Activated CD8-positive, alpha-beta memory T cell treated with anti-CD3 and anti-CD28 coated beads, Interleukin-2, amount 50 U/mL, for 48 hours (primary cell): Measurements from ENCODE around the gene KCNT1.

Source experiments
- DNase-seq: peaks from one replicate; pipeline ENCODE4 v3.0.0-alpha.2; 2020

Gene KCNT1

DNA sequence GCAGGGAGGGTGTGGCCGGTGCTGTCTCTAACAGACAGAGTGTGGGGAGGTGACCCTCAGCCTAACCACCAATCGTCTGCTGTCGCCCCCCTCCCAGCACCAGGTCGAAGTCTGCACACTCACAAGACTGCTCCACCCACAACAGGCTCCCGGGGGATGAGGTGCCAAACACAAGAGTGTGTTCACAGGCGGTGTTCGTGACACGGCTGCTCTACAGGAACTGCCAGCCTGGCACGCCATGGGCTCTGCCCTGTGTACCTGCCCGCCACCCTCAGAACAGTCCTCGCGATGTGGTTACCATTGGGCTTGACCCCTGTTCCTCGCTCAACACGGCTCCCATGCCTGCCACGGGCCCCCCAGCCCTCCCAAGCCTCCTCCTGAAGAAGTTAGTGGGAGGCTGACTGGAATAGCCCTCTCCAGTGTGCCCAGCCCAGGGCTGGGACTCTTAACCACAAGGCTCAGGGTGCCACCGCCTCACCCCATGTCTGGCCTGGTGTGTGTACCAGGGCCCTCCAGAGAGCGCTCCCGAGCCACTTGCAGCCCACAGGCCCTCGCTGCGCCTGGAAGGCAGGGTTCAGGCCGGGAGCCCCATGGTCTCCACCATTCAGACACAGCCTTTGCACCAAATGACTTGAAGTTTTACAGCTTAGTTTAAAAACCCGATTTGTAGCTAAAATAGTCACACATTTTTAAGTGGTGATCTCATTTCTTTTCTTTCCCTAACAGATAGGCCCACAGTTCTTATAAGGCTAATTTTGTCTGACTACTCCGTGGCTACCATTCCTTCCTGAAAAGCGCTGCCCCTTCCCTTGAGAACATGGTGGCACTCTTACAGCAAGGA, 102.8 kb downstream of the KCNT1 start:
- no peak for DNase-seq

DNA sequence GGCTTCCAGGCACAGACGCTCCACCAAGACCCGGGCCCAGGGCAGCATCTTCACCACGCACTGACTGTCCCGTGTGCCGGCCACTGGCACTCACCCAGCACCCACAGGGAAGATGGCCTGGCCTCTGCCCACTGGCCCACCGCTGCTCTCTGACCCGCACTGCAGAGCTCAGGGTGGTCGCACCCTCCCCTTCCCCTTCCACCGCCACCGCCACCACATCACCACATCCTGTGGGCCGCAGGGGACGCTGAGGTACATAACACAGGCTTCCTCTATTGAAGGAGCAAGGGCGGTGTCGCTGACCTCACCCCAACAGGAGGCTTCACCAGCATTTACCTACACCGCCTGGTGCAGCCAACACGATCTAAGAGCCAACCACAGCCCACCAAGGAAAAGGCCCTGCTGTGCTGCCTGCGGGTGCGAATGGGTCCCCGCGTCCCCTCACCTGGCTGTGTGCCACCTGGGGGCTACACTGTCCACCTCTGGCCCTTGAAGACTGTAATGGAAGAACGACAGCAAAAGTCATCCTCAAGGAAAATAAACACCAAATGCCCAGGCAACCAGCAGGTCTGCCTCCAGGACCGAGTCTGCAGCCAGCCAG, 103.5 kb downstream of the KCNT1 start:
- no peak for DNase-seq

DNA sequence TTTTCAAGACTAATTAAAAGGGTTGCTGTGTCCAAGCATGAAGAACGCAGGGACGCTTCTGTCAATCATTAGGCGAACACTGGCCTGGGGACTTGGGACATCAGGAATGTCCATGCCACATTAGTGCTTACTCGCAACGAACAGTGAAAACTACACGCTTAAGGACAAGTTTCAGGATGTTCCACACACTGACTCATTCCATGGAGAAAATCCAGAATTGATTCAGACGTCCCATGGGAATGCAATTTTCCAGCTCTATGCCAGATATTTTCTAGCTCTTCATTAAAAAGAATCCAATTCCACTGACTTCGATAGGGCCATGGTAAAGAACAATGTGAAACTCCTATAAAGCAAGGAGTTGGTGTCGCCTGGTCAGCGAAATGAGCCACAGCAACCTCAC, 107.2 kb downstream of the KCNT1 start:
- no peak for DNase-seq

DNA sequence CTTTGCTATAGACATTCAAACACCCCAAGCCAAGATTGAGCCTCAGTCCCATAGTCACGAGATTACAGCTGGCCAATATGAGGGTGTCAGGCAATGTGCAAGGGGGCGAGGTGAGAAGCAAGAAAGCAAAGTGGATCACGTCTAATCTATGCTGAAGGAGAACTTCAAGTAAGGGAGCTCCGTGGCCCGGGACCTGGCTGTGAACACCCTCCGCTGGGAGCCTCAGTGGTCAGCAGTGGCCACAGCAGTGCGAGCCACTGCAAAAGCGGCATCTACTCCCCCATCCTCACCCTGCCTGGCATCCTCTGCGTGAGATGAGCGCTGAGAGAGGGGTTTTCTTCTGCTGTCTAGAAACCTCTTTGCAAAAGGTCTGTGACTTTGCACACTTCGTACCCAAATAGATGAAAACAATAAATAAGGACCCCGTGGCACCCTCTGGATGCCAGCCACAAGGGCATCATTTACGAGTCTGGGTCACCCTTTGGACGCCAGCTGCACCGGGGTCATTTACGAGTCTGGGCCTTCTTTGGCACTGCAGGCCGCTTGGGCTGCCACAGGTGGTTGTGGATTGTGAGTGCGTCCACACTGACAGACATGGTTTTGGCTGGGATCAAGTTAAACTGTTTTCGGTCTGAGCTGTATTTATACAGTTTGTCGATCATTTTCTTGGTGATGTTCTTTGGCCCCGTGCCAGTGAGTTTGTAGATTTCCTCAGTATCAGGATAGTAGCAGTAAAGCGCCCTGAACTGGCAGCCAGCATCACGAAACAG, 109.0 kb downstream of the KCNT1 start:
- no peak for DNase-seq

DNA sequence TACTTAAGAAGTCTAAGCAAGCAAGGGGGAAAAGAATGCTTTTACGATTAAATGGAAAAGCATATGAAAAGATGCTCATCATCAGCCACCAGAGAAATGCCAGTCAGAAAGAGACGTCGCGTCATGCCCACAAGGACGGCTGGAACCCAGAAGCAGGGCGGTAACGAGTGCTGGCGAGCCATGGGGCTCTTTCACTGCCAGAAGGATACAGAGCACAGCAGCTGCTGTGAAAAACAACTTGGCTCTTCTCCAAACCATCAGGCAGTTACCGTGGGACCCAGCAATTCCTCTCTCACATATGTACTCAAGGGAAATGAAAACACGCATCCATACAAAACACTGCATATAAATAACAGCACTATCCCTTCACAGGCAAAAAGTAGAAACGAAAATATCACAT, 109.8 kb downstream of the KCNT1 start:
- DNase-seq: no peak

DNA sequence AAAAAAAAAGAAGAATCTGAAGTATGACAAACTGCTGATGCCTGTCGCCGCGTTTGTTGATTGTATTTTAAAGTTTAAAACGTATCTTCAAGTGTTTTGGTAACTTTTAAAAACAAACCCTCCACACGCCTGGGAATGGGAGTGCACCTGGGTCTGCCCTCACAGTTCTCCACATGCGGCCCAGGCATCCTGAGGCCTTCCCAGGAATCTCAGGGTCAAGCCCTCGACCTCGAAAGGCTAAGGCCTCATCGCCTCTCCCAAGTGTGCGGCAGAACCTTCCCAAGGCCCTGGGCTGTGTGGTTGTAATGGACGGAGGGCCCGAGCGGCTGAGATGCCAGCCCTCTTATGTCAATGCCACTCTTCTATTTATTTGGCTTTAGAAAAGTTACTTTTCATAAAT, 111.0 kb downstream of the KCNT1 start:
- DNase-seq: no peak

DNA sequence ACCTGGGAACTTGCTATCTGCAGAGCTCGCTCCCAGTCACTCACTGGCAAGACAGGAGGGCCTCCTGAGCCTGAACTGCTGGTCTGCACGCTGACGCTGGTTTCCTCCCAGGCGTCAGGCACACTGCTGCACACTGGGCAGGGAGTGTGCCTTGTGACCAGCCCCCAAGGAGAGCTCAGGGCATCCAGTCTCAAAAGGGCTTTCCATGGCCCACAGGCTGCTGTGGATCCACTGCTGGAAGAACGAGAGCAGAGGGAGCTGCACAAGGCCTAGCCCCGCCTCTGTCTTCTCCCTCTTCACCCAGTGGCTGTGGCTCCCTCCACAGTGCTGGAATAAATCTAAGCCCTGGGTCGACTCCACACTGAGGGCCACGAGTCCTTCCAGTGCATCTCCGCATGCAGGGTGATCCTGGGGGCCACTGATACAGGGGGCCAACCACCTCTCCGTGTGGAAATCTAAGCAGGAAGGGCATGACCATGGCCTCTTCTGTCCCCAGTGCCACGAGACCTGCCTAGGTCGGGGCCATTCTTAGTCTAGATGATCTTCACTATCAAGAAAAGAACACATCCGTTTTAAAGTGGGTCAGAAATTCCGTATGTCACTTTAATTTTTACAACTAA, 111.8 kb downstream of the KCNT1 start:
- no peak for DNase-seq

DNA sequence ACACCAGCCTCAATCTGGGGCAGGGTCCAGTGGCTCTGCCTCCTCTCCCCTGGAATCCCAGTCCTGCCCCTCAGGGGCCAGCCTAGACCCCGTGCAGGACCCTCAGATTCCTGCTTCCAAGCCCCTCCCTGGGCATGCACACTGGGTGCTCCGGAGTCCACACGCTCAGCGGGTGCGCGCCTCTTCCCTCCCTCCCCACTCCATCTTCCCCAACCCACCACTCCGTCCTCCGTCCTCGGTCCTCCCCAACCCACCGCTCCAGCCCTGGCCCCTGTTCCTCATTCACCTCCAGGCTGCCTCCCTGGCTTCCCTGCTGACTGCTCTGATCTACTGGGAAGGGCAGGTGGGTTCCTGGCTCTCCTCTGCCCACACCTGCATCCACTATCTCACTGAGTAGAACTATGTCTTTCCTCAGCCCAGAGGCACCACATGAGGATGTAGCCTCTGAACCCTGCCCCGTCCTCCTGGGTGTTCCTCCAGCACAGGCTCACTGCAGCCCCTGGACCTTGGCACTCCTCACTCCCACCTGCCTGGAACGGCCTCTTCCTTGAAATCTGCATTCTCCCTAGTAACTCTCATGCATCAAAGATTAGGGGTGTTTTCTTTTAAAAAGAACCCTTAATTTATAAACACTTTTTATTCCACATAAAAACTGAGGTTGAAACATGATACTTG, 112.6 kb downstream of the KCNT1 start:
- no peak for DNase-seq

DNA sequence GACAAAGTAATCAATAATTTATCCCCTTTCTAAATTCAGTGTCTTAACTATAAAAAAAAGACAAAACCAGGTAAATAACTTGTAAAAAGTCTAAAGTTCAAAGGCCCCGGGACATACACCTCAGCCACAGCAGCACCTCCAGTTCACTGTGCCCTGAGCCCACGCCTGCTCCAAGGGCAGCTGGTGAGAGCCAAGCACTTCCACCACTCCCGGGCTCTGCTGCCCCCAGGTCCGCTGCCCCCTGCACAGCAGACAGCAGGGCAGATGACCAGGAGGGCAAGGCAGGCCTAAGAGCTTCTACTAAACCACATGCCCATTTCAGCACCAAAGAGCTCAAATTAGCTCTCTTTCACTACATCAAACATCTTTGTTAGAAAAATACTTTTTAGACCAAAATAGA, 113.4 kb downstream of the KCNT1 start:
- no peak for DNase-seq

DNA sequence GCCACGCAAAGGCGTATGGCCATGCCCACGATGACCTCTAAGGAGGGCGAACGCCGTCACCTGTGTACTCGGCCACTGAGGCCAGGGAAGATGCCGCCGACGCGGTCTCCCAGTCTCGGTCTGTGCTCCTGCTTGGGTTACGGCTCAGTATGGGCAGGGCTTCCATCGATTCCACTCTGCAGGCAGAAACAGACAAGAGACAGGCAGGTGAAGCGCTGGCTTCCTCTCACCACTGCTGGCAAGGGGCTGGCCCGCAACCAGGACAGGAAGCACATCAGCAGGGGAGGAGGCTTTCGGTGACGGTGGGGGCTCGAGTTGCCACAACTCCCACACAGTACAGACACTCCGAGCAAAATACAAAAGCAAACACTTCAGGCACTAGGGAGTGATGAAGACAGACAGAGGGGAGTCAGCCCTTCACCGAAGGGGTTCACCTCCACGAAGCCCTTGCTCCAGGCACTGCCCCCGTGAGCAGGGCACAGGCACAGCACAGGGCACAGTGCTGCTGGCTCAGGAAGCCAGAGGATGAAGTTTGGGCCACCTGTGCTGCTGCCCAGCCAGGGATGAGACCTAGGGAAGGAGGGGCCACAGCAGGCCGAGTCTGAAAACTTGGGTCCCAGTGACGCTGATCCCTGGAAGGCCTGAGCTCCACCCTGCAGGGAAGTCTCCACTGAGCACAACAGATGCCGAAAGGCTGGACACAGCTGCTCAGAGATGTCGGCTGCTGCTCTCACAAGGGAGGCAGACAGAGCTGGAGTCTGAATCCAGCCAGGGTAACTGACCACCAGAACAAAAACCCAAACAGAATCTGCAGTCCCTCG, 114.1 kb downstream of the KCNT1 start:
- no peak for DNase-seq

DNA sequence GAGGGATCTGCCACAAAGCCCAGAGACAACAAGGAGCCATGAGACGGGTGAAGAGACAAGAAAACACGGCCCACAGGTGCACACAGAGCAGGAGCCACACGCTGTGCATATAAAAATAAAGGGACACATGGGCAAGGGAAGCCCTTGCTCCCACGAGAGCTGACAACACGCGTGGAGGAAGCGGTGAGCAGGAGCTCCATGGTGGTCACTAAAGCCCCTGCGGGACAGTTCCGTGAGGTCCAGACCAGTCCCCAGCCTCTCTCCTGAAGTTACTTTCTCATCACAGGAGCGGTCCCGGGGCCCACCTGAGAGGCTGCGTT, 114.6 kb downstream of the KCNT1 start:
- DNase-seq: no peak

DNA sequence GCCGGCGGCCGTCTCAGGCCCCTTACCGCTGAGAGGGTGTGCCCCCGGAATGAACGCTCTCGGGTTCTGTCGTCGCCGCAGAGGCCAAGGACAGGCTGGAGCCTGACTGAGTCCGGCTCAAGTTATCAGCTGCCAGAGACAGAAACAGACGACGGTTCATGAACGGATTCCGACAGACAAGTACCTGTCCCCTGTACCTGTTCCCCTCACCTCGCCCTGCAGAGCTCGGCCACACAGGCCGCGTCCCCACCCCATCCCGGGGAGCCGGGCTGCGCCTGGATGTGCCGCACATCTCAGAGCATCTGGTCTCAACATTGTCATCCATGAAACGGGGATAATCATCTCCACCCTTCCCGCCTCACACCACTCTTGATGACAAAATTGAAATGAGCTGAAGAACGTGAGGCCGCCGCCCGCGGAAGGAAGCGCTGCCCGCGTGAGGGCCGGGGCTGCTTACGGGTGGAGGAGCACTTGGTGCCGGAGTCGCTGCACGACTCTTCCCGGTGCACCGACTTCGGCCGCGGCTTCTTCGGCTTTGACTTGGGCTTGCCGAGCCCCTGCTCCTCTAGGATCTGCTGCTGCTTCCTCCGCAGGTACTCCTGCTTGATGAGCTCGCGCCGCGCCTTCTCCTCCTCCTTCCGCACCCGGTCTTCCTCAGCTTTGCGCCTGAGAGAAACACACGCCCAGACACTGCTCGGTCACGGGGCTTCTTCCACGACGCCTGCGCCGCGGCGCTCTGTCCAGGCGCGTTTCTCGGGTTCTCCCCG, 116.1 kb downstream of the KCNT1 start:
- DNase-seq: peak; percentile 43

DNA sequence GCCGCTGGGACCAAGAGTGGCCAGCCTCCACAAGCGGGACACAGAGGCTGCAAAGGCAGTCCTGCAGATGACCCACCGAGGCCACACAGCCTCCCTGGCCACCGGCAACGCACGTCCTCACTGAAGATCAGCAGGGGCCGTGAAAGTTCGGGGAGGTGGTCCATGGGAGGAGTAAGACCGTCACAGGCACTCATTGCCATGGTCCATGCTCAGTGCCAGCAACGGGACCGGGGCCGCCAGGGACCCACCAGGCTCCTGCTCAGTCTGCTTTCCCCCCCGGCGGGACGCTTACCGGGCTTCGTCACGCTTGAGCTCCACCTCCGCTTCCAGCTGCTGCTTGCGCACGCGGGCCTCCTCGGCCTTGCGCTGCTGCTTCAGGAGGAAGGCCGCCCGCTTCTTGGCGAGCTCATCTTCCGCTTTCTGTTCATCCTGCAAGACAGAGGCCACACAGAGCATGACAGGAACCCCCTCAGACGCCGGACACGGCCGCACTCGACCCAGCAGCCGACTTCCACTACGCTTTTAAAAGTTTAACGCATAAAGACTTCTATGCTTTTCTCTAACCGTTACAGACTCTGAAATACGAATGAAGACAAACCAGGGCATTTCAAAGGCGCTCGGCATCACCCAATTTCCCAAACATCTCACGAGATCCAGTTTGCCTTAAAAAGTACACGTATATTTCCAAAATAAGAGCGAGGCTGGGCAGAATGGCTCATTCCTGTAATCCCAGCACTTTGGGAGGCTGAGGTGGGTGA, 116.9 kb downstream of the KCNT1 start:
- peak; percentile 44 for DNase-seq

DNA sequence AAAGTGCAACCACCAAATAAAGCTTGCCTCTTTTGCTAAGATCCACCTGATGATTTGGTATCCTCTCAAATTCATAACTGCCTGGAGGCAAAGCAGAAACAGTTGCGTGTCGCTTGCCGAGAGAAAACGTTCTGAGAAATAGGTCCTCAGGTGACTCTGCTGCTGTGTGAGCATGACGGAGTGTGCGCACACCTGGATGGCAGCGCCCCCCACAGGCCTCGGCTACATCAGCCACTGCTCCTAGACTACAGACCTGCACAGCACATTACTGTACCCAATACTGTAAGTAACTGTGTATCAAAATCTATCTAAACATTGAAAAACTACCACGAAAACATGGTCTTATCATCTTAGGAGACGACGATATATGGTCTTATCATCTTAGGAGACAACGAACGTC, 117.9 kb downstream of the KCNT1 start:
- no peak for DNase-seq

DNA sequence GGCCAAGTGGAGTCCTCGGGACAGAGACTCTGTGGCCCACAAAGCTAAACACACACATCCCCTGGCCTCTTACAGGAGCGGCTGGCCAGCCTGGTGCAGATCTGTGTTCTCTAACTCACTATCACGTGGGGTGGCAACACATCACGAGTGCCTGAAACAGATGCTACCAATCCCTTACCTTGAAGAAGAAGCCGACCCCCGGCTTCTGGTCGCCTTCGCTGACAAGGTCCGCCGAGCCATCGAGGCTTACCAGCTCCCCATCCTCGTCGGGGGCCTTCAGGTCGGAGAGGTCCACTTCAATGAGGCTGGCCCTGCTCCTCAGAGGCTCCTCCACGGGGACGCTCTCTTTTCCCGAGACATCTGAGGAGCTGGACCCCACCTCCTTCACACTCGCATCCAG, 118.7 kb downstream of the KCNT1 start:
- DNase-seq: no peak

DNA sequence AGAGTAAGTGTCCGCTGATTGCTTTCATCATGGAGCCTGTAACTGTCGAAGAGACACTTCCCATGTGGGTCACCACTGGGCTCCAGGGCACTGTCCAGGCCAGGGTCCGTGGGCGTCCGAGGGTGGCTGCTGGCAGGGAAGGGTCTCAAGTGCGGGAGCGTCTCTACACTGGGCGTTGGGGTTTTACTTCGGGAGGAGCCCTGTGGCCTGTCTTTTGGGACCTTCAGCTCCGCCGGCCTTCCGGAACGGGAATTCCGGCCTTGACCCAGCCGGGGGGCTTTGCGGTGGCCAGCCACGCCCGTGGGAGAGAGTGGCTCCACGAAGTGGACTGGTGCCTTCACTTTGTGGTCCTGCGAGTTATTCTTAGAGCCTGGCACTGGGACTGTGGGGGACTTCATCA, 119.1 kb downstream of the KCNT1 start:
- no peak for DNase-seq

DNA sequence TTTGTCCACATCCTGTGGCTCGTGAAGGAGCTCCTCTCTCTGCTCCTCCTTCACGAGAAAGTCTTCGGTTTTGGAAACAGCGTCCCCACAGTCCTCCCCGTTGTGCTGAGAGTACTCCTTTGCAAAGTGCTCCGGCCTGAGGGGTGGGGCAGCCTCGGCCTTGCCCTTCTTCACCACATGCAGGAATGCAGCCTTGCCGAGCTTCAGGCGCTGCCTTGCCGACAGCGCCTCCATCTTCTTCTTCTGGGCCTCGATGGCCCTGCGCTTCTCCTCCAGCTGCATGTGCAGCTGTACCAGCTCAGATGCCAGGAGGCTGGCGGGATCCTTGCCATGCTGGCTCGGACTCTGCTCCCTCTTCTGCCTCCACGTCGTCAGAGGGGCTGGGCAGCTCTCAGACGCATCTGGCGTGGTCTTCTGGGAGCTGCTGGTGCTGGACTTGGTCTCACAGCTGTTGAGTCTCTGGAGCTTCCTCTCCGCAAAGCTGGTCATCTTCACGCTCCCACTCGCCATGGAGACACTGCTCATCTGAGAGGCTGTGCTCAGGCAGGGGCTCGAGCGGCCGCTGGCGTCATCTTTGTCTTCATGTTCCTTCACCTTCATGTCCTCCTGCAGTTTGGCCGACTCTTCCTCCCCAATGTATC, 119.9 kb downstream of the KCNT1 start:
- no peak for DNase-seq

DNA sequence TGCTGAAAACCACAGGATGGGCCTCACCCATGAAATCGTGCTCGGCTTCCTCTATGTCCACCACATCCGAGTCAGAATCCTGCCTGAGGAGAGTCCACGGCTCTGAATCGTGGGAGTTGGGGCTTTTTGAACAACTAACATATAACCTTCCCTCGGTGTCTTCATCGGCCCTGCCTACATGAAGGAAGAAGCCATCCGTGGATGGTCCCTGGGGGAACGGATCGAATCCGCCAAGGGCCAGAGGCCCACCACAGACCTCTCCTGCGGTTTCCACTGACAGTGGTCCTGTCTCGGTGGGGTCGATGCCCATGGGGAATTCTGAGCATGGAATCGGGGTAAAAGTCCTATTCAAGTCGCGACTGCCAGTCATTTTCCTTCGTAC, 120.4 kb downstream of the KCNT1 start:
- DNase-seq: no peak

DNA sequence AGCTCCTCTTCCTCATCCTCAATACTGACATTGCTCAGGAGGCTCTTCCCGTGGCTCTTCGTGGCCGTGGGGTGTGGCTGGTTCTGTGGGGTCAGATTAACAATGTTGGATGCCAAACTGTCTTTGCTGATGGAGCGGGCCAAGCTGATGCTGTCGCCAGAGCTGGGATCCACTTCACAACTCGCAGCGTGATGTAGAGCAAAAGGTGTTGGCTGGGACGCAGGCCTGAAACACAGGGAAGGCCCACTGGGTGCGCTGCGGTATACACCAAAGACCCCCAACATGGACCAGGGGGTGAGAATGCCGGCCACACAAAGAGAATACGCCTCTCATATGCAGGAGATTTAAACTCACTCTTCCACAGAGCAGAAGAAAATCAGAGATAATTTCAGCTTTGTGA, 121.1 kb downstream of the KCNT1 start:
- no peak for DNase-seq
